ENCODE results near the gene PHYHD1. TPM values are rescaled to one million over a fixed set of nuclear protein-coding genes. Genes with fewer than 3 reads are reported as not detected.

The PHYHD1 gene
- total and polyA plus RNA-seq, 11 donors: 14.0 to 49.0 (median 27.3) TPM

DNA sequence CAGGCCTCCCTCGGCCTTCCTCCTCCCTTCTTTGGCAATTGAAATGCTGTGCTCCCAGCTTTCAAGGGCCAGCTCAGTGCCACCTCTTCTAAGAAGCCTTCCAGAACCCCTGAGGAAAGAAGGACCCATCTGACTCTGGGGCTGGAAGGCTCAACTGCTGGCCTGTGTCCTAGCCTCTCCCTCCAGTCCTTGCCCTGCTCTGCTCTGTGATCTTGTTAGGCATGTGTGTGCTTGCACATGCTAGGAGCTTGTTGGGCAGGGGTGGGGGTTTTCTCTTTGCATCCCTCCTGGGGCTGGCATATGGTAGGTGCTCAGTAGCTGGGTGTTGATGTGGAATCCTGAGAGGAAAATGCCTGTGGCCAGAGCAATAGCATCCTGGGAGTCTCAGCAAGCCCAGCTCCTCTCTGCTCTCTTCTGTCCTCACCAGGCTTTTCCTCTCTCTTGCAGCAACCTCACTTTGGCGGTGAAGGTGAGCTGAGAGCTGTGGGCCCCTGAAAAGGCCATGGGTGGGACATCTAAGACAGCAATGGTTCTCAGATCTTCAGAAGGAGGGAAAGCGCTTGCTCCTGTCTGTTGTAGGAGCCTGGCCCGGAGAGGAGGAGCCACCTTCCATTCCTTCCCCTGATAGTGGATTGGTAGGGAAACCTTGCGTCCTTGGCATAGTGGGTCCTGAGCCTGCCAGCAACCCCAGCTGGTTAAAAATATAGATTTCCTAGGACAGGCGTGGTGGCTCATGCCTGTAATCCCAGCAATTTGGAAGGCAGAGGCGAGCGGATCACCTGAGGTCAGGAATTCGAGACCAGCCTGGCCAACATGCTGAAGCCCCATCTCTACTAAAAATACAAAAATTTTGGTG, 16.8 kb downstream of the PHYHD1 start:
- H3K4me1 ChIP-seq: peaks cover 0 to 26% (median 17%) of the 10 kb centered on the region in 12 donors
- H3K27me3 ChIP-seq: no peaks in the 10 kb centered on the region
- peaks cover 0 to 25% (median 3%) of the 10 kb centered on the region in 9 donors for H3K36me3 ChIP-seq
- 89 to 96% (median 94%) methylated on average over 9 of the region's 9 CpGs for WGBS, 4 donors
- no peak overlapping the region for H3K27ac ChIP-seq
- TF ChIP-seq, protein P1, sequence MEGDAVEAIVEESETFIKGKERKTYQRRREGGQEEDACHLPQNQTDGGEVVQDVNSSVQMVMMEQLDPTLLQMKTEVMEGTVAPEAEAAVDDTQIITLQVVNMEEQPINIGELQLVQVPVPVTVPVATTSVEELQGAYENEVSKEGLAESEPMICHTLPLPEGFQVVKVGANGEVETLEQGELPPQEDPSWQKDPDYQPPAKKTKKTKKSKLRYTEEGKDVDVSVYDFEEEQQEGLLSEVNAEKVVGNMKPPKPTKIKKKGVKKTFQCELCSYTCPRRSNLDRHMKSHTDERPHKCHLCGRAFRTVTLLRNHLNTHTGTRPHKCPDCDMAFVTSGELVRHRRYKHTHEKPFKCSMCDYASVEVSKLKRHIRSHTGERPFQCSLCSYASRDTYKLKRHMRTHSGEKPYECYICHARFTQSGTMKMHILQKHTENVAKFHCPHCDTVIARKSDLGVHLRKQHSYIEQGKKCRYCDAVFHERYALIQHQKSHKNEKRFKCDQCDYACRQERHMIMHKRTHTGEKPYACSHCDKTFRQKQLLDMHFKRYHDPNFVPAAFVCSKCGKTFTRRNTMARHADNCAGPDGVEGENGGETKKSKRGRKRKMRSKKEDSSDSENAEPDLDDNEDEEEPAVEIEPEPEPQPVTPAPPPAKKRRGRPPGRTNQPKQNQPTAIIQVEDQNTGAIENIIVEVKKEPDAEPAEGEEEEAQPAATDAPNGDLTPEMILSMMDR (IDR thresholded peaks at IDR 0.05): no peak
- TF ChIP-seq POLR2A (IDR thresholded peaks at IDR 0.05): no peak
- ATAC-seq (no peak), DNase-seq (no peak)
- intact Hi-C loops (cut with DNase I): no loop called here
- H3K9me3 ChIP-seq: no peaks in the 10 kb centered on the region
- H3K4me3 ChIP-seq: no peak overlapping the region

DNA sequence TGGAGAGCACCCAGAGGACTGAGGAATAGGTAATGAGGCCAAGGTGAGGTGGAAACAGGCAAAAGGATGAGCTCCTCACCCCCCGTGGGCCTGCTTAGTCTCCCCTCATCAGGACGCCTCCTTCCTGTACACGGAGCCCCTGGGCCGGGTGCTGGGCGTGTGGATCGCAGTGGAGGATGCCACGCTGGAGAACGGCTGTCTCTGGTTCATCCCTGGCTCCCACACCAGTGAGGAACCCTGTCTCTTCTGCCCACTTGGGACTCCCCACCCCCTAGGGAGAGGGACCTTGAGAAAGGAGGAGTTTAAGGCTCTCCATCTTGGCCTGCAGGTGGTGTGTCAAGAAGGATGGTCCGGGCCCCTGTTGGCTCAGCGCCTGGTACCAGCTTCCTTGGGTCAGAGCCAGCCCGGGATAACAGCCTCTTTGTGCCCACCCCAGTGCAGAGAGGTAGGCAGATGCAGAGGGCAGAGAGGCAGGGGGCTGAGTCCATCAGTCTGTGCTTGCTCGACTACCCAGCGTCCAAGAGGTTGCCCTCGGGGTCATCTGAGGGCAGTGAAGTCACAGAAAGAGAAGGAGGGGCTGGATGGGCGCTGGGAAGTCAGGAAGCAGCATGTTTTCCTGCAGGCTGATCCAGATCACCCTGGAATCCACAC, 19.6 kb downstream of the PHYHD1 start:
- Histone ChIP-seq H3K27ac (peak overlapping the region in 6 of 12 donors; percentile 25 to 65 (median 46)), H3K36me3 (peaks cover 0 to 20% (median 5%) of the 10 kb centered on the region in 9 donors), H3K9me3 (no peaks in the 10 kb centered on the region), H3K27me3 (no peaks in the 10 kb centered on the region), H3K4me3 (no peak overlapping the region), H3K4me1 (peaks cover 0 to 48% (median 23%) of the 10 kb centered on the region in 12 donors)
- WGBS, 4 donors: 57 to 67% (median 59%) methylated on average over 11 to 15 of the region's 15 CpGs
- ATAC-seq (peak in 3 of 4 donors; percentile 25 to 63 (median 36)), DNase-seq (peak in 1 of 5 donors; percentile 38)
- intact Hi-C loops (cut with DNase I): no loop called here
- no peak for TF ChIP-seq POLR2A (IDR thresholded peaks at IDR 0.05)
- TF ChIP-seq, protein P1 (IDR thresholded peaks at IDR 0.05): no peak

DNA sequence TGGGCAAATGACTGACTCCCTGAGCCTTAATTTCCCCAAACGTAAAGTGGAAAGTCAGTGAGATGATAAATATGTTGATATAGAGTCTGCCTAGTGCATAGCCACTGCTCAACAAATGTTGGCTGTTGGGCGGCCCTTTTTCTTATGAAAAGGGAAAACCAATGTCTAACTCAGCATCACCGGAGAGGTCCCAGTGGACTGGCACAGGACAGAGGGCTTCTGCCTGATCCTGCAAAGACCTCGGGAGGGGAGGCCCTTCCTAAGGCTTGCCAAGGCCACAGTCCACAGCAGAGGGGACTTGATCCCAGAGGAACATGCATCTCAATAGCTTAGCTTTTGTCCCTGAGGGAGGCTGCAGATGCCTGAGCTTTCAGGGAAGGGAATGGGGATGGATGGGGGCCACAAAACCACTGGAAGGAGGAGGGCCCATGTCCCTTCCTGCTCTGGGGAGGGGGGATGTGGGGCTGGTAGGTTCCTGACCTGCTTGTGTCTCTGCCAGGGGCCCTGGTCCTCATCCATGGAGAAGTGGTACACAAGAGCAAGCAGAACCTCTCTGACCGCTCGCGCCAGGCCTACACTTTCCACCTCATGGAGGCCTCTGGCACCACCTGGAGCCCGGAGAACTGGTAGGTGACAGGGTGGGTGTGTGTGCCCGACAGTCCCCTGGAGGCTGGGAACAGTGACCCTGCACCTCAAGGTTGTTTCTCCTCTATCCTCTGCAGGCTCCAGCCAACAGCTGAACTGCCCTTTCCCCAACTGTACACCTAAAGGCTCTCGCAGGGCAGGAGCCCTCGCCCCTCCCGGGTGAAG, 20.4 kb downstream of the PHYHD1 start:
- WGBS, 4 donors: 79 to 86% (median 81%) methylated on average over 12 of the region's 12 CpGs
- Histone ChIP-seq H3K27ac (peak overlapping the region in 10 of 12 donors; percentile 24 to 65 (median 48)), H3K27me3 (no peaks in the 10 kb centered on the region), H3K36me3 (peaks cover 0 to 26% (median 5%) of the 10 kb centered on the region in 9 donors), H3K4me3 (no peak overlapping the region), H3K4me1 (peaks cover 0 to 50% (median 25%) of the 10 kb centered on the region in 12 donors), H3K9me3 (no peaks in the 10 kb centered on the region)
- DNase-seq (no peak), ATAC-seq (no peak)
- intact Hi-C loops (cut with DNase I): no loop called here
- TF ChIP-seq POLR2A (IDR thresholded peaks at IDR 0.05): no peak
- TF ChIP-seq, protein P1 (IDR thresholded peaks at IDR 0.05): no peak
